ENCODE measurements around the gene KIN.
"Not testable (repeated sequence)": the region's sequence is repeated elsewhere in the genome, so short reads cannot be mapped to it uniquely, and the experiment has no call there.

KIN gene

DNA sequence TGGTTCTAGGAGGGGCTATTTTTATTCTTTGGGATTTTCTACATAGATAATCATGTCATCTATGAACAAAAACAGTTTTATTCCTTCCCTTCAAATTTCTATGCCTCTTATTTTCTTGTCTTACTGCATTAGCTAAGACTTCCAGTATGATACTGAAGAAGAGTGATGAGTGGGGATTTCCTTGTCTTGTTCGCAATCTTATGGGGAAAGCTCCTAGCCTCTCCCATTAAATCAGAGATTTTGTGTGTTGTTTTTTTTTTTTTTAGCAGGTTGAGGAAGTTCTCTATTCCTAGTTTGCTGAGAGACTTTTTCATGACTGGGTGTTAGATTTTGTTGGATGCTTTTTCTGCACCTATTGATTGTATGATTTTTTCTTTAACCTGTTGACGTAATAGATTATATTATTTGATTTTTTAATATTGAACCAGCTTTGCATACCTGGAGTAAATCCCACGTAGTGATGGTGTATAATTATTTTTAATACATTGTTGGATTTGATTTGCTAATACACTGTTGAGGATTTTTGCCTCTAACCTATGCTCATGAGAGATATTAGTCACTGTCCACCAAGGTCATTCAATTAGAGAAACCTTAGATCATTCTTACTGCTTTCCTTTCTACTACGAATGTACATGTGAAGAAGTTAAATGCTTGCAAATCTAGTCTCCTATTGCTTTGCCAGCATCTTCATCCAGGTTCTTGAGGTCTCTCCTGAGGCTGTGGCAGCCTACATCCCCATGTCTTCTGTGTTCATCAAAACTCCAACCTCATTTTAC lies 6.6 kb upstream of the KIN start:
- DNase-seq (ENCODE audit: low read depth) = no peak

DNA sequence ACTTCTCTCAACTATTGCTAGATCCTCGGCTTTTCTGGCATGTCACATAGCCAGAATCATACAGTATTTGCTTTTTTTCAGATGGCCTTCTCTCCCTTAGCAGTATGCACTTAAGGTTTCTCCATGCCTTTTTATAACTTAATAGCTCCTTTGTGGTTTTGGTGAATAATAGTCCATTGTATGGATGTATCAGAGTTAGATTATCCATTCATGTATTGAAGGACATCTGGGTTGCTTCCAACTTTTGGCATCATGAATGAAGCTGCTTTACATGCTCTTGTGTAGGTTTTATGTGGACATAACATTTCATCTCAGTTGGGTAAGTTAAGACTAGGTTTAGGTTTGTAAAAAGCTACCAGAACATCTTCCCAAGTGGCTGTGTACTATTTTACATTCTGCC lies 4.7 kb upstream of the KIN start:
- DNase-seq (ENCODE audit: low read depth) = no peak

DNA sequence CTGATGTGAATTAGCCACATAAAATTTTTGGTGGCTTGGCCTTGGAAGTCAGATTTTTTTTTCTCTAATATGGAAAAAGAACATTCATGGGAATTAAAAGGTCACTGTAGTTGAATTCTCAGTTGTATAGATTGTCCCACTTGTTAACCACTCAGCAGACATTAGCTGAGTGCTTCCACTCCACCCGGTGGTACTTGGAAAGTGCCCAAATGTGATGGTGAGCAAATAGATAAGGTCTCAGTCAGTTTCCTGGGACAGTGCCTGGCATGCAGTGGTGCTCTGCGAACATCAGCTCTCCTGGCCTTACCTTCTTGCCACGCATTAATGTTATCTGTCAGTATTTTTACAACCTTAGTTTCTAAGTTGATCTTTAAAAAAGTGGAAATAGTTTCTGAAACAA lies 1.6 kb upstream of the KIN start:
- no peak for DNase-seq (ENCODE audit: low read depth)

DNA sequence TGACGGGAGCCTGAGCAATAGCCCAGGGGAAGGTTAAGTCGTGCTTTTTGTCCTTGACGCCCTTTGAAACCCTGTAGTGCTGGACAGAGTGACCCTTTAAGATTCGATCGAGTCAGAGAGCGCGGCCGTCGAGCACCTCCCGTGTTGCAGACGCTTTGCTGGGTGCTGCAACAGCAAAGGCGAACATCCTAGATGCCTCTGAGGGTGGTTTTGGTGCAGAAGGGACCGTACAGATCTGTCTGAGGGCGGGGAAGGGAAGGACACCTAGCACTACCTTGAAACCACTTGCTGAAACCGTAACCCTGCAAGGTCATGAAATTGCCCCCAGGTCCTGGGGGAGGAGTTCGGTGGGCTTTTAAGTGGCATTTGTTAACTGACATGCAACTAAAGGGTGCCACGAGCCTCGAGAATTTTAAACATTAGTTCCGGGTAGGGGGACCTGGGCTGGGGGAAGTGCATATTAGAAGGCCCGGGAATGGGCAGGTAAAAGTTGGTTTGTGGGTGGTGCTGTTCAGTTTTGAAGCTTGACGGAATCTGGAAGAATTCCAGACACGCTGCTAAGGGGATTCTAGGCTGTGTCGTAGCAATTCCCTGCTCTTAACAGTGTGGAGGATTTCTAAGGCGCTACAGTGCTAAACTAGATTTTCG lies 970 bp upstream of the KIN start:
- no peak for DNase-seq (ENCODE audit: low read depth)

DNA sequence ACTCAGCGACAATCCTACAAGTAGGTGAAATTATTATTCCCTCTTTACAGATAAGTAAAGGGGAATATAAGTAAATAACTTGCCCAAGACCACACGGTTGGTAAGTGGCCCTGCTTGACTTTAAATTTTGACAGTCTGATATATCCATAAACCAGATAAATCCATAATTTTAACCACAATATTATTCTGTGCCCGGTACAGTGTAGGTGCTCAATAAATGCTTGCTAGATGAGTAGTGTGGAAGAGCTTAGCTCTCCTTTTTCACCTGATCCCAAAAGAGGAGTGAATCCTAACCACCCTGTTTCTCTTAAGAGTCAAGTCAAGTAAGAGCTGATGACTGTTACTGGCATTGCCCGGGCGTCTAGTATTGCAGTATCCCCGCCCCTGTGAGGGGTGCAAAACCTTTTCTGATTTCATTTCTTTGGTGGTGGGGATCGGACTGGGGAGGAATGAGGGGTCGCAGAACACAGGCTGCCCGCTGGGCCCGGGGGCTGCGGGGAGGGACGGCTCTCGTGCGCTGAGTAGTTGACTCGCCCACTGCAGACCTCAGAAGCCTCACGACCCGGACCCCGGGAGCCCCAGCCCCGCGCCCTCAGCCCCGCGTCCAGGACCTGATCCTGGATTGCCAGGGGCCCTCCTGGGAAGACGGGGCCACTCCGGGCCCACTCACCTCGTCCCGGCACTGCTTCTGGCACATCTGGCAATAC lies 490 bp downstream of the KIN start:
- no peak for DNase-seq (ENCODE audit: low read depth)

DNA sequence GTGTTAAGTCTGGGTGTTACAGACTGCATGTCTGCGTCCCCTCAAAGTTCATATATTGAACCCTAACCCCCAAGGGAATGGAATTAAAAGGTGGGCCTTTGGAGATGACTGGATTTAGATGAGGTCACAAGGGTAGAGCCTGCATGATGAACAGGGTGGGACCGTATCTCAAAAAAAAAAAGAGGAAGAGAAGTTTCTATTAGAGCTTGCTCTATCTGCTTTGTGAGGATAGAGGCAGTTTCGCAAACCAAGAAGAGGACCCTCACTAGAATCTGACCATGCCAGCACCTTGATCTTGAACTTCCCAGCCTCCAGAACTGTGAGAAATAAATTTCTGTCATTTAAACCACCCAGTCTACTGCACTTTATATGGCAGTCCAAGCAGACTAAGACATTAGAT lies 1.4 kb downstream of the KIN start:
- no peak for DNase-seq (ENCODE audit: low read depth)

DNA sequence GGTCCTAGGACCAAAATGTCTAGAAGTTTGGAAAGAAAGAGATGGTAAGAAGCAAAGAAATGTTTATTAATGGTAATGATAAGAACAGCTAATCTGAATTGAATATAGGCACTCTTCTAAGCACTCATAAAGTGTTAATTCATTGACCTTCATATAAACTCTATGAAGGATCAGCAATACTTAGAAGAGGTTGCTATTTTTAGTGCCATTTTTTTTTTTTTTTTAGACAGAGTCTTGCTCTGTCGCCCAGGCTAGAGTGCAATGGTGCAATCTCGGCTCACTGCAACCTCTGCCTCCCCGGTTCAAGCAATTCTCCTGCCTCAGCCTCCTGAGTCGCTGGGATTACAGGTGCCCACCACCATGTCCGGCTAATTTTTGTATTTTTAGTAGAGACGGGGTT lies 5.6 kb downstream of the KIN start:
- DNase-seq (ENCODE audit: low read depth) = not testable (repeated sequence)

DNA sequence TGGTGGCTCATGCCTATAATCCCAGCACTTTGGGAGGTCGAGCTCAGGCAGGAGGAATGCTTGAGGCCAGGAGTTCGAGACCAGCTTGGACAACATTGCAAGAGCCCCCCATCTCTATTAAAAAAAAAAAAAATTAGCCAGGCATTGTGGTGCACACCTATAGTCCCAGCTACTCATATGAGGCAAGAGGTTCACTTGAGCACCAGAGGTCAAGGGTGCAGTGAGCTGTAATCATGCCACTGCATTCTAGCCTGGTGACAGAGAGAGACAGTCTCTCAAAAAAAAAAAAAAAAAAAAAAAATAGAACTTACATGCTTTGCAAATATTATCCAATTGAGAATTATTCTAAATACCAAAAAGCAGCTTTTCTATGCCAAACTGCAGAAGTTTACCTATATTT lies 11.0 kb downstream of the KIN start:
- DNase-seq (ENCODE audit: low read depth) = no peak

DNA sequence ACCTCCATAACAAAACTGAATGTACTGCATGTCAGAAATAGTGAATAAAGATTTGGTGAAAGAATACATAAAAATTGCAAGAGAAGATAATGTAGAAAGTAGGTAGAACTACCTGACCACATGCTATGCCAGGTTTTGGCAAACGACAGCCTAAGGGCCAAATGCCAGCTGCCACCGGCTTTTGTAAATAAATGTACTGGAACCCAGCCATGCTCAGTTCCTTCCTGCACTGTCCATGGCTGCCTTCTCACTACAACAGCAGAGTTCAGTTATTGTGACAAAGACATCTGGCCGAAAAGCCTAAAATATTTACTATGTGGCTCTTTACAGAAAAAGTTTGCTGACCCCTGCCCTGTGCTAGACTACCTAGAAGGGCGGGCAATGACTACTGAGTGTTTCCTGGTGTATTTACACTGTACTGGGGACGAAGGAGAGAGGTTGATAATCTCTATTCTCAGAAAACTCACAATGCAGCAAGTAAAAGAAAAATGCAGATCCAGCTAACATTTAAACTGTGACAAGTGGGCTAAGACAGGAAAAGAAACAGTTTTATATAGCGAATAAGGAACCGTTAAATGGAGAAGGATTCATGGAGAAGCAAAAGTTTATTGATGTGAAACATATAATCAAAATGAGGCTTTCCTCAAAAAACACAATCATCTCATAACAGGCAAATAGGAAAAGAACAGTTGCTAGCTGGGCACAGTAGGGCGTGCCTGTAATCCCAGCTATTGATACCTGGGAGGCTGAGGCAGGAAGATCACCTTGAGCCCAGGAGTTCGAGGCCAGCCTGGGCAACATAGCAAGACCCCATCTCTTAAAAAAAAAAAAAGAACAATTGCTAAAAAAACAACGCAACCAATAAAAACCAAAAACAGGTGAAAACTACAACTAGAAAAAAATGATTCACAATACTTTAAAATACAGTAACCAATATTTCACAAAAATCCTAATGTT lies 13.7 kb downstream of the KIN start:
- DNase-seq (ENCODE audit: low read depth) = no peak

DNA sequence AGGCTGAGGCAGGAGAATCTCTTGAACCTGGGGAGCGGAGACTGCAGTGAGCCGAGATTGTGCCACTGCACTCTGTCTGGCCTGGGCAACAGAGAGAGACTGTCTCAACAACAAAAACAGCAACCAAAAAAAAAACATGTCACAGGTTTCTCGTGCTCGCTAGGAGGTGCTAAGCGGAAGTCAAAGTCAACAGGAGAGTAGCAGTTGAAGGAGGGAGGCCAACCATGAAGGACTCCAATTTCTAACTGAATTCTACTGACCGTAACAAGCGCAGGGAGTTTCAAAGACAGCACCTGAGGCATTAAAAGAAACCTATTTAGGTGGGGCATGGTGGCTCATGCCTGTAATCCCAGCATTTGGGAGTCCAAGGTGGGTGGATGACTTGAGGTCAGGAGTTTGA lies 19.4 kb downstream of the KIN start:
- DNase-seq (ENCODE audit: low read depth) = no peak

DNA sequence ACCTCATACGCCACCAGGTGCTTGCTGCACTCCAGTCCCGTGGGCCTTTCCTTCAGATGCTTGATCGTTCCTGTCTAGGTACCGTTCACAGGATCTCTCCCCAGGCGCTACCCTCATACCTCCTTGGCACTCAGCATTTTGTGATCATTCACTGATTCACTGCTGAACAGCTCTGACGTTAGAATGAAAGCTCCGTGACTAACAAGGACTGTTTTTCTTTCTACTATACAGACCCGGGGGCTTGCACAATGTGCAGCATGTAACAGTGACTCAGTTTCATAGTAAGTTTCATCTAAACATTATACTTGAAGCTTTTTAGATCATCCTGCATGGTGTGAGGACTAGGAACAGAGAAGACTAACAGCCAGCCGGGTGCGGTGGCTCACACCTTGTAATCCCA lies 20.6 kb downstream of the KIN start:
- DNase-seq (ENCODE audit: low read depth) = no peak

DNA sequence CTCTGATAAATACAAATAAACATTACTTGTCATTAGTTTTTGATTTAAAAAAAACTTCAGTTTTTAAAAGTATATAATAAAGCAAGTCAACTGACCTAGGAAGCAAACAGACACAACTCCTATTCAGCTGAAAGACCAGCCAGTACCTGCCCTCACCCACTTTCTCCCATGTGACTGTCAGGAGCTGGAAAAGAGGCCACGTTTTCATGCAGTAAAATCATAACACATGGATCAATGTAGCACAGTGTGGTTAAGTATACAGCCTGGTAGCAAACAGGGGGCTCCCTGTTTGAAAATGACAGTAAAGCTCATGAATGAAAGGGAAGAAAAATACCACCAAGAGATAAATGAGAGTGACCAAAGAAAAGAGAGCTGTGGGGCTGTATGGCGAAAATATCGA lies 21.6 kb downstream of the KIN start:
- DNase-seq (ENCODE audit: low read depth) = no peak

DNA sequence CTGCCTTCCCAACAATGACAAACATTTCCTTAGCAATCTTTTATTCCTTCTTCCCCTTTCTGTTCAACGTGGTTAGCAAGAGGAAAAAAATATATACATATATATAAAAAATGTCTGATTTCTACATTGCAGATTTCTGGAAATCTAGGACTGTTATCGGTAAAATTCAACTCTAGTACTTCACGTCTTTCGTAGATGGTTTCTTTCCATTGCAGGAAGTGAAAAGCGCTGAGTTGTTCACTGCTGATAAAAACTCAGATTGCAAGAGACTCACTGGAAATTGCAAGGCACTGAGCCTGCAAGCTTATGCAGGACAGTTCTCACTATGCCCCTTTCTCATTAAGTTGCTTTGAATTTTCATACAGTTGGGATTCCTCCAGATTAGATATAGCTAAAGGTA lies 23.9 kb downstream of the KIN start:
- no peak for DNase-seq (ENCODE audit: low read depth)

DNA sequence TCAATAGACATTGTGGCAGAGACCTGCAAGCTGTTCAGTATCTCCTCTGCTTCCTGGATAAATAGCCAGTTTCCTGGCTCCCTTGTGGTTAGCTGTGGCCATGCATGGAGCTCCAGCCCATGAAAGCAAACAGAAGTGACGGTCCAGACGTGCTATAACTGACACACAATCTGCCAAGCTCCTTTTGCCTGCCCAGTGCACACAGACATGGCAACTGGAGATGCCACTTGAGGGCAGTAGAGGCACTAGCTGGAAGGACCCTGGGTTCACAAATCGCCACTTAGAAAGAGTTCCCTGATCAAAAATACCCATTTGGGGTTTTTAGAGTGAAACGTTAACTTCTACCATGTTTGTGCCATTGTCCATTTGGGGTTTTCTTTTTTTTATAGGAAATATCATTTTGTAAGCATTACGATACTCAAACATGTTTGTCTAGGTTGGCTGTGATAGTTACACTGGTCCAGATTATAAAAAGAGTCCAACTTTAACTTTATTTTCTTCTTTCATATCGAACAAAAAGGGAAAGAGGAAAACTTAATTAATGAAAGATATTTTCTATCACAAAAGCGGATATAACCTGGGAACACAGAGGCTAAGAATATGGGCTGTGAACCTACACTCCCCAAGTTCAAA lies 31.3 kb downstream of the KIN start:
- no peak for DNase-seq (ENCODE audit: low read depth)

DNA sequence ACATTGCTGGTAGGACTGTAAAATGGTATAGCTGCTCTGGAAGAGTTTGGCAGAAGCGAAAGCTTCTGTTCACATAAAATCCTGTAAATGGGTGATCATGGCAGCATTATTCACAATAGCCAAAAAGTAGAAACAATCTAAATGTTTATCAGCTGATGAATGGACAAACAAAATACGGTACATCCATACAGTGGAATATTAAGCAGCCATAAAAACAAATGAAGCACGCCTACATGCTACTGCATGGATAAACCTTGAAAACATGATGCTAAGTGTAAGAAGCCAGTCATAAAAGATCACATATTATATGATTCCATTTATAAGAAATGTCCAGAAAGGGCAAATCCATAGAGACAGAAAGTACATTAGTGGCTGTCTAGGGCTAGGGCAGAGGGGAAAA lies 32.7 kb downstream of the KIN start:
- DNase-seq (ENCODE audit: low read depth) = no peak

DNA sequence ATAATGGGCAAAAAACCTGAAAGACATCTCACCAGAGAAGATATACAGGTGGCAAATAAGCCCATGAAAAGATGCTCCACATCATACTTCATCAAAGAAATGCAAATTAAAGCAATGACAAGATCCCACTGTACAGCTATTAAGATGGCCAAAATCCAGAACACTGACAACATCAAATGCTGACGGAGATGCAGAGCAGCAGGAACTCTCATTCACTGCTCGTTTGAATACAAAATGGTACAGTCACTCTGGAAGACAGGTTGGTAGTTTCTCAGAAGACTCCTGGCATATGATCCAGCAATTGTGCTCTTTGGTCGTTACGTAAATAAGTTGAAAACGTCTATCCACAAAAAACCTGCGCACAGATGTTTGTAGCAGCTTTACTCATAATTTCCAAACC lies 35.5 kb downstream of the KIN start:
- no peak for DNase-seq (ENCODE audit: low read depth)

DNA sequence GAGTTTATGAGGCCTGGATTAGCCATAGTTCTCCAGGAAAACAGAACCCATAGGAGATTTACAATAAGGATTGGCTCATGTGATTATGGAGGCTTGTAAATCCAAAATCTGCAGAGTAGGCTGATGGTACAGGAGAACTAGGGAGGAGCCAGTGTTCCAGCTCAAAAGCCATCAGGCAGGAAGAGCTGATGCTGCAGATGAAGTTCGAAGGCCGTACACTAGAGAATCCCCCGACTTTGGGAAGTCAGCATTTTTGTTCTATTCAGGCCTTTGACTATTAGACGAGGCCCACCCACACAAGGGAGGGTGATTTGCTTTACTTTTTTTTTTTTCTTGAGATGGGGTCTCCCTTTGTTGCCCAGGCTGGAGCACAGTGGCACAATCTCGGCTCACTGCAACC lies 37.6 kb downstream of the KIN start:
- DNase-seq (ENCODE audit: low read depth) = no peak

DNA sequence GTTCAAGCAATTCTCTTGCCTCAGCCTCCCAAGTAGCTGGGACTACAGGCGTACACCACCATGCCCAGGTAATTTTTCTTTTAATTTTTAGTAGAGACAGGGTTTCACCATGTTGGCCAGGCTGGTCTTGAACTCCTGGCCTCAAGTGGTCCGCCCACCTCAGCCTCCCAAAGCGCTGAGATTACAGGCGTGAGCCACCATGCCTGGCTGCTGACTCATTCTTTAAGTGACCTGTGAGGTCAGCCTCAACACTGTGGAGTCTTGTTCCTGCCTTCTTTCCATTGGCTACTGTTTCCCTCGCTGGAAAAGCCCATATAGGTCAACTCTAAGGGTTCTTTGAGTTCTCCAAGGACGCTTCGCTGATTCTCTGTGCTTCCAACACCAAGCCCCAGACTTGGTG lies 39.2 kb downstream of the KIN start:
- not testable (repeated sequence) for DNase-seq (ENCODE audit: low read depth)

DNA sequence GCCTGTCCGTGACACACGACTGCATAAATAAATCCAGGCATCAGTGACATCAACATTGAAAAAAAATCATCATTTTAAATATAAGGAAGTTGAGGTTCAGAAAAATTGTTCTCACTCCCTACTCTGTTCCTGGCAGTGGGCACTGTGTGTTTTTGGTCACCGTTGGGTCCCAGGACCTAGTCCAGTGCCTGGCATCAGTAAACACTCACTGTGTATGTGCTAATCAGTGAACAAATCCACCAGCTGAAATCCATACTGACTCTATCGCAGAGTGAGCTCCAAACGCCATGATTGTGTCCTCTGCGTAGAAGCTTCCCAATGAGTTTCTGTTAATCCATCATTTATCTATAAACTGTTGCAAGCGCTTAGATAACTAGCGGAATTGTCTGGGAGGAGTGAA lies 43.5 kb downstream of the KIN start:
- DNase-seq (ENCODE audit: low read depth) = no peak

DNA sequence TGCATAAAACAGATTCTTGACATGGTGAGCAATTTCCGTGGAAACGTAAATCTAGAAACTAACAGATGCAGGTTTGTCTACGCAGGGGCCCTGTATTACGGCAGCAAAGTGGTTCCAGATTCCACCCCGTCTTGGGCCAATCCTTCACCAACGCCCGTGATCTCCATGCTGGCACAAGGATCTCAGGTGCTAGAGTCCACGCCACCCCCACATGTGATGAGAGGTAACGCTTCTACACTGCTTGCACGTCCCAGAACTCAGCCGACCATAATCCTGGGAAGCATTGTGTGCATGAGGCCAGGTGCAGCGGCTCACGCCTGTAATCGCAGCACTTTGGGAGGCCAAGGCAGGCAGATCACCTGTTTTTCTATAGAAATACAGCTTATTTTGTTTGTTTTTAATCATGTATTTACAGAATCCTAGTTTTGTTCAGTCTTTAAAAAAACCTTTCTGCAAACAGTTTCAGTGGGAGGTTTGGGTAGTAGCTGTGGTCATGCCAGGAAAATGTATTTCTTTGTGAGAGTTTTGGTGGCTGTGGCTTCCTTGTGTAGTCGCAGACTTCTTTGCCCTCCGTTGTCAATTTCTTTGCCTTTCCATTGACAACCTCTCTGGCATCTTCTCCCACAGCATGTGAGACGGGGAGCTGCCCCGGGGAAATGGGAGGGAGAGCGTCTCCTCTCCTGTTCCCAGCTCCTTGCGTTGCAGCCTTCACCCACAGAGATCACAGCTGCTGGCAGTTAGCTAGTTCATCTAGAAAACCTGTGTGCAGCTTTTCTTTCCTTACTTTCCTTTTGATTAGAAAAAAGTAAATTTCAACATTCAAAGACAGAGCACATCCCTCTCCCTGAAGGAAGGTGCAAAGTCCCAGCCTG lies 49.0 kb downstream of the KIN start:
- DNase-seq (ENCODE audit: low read depth) = no peak

DNA sequence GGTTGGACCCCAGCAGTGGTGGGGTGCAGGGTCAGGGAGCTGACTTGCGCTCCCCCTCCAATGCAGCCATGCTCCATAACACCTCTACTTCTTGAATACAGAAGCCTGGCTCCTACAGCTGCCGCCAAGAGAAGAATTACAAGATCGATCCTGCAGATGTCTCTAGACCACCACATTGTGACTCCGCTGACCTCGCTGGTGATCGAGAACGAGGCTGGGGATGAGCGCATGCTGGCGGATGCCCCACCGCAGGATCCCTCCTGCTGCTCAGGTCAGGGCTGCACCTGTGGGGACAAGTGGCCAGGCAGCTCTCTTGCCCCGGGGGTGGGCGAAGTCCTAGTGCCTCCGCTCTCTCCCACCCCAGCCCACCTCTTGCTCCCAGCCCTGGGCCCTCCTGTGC lies 53.0 kb downstream of the KIN start:
- DNase-seq (ENCODE audit: low read depth) = no peak
